ENCODE measurements around the gene GALNT10. TPM values are rescaled to one million over a fixed set of nuclear protein-coding genes. Genes with fewer than 3 reads are reported as not detected.

The GALNT10 gene
- total and polyA plus RNA-seq, 2 of the 8 experiments (the other 6 are each of a cell fraction or from before 2014, with no cell fraction given) = 4.6 to 15.5 TPM

DNA sequence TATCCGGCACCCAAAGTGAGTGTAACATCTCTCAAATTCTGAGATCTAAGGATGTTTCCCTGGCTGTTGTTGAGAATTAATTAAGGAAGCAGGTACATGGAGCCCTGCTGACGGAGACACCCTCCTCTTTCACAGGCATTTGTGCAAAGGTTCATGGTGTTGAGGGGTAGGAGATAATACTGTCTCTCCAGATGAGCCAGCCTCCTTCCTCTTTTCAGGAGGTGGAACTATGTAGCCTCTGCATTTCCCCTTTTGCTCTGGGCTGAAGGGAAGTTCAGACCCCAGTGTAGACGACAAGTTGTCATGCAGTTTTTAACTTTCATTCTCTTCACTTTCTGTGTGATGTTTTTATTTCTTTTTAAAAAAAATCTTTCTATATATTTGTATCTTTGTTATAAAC lies 107.5 kb downstream of the GALNT10 start:
- H2BK5ac ChIP-seq (ENCODE audit: low read depth, low read length) = no peak overlapping the region
- no peak overlapping the region for H3K23ac ChIP-seq (ENCODE audit: insufficient read length)
- H3K56ac ChIP-seq (replicated peaks; ENCODE audit: insufficient read length, low read depth, low read length) = no peak overlapping the region
- no peaks in the 10 kb centered on the region for H3K36me3 ChIP-seq (ENCODE audit: control insufficient read depth in 2 of 4, insufficient read depth in 4 of 4, low read length in 3 of 4)
- POLR2A ChIA-PET (ENCODE audit: partially characterized antibody) = no interaction called here
- H3K9me3 ChIP-seq (ENCODE audit: insufficient read depth in 2 of 2, low read depth in 1 of 2, low read length in 1 of 2) = no peaks in the 10 kb centered on the region
- FAIRE-seq (no peak), DNase-seq (ENCODE audit: low read depth in 1 of 2, low spot score in 2 of 2) (no peak)
- H3K27me3 ChIP-seq (replicated peaks in 1 of 4; ENCODE audit: control insufficient read depth in 3 of 4, extremely low read depth in 1 of 4, insufficient read depth in 3 of 4, low read length in 3 of 4) = no peaks in the 10 kb centered on the region
- no peak overlapping the region for H2BK12ac ChIP-seq (ENCODE audit: low read depth, low read length)
- no peak overlapping the region for H3K14ac ChIP-seq (ENCODE audit: insufficient read length)
- H2AK5ac ChIP-seq (ENCODE audit: low read depth, low read length) = no peak overlapping the region
- no peak overlapping the region for H2BK20ac ChIP-seq (ENCODE audit: low read length)
- no peak overlapping the region for H3K27ac ChIP-seq (ENCODE audit: low read depth, low read length)
- TF ChIP-seq CBX8 (IDR thresholded peaks at IDR 0.05; ENCODE audit: borderline replicate concordance, low read depth, low read length) = no peak
- no peak for TF ChIP-seq EZH2 (IDR thresholded peaks at IDR 0.05; ENCODE audit: low read depth, low read length, severe bottlenecking)
- no peak for TF ChIP-seq RFX5 (IDR thresholded peaks at IDR 0.05; ENCODE audit: borderline replicate concordance, low read depth, low read length)
- no peak for TF ChIP-seq NRF1 (IDR thresholded peaks at IDR 0.05; ENCODE audit: low read depth, low read length)
- no peak for TF ChIP-seq CBX5 (IDR thresholded peaks at IDR 0.05; ENCODE audit: low read depth, low read length)
- no peak for TF ChIP-seq TAF7 (optimal IDR thresholded peaks at IDR 0.05; ENCODE audit: borderline replicate concordance, low read depth, low read length)
- no peak overlapping the region for H3K4ac ChIP-seq (replicated peaks; ENCODE audit: insufficient read length, low read depth, low read length)
- H2AFZ ChIP-seq (ENCODE audit: low read length) = no peak overlapping the region
- no peak overlapping the region for H3K4me3 ChIP-seq (ENCODE audit: extremely low read depth in 1 of 4, insufficient read depth in 2 of 4, low read depth in 3 of 4, low read length in 4 of 4)
- no peak overlapping the region for H3K4me2 ChIP-seq (ENCODE audit: insufficient read depth in 1 of 2, low read depth in 2 of 2, low read length in 2 of 2)
- no peaks in the 10 kb centered on the region for H3K79me2 ChIP-seq (ENCODE audit: control insufficient read depth in 1 of 2, insufficient read depth in 2 of 2, low read length in 2 of 2)
- no peaks in the 10 kb centered on the region for H3K79me1 ChIP-seq (ENCODE audit: low read depth, low read length)
- CTCF ChIA-PET (ENCODE audit: partially characterized antibody) = interaction anchor here (1.0 to 1.9 kb wide), 2 partner anchors 79 to 226 kb away, joined by 3 to 7 read pairs; no protein-coding TSS in a partner anchor
- no peaks in the 10 kb centered on the region for H3K4me1 ChIP-seq (replicated peaks in 1 of 4; ENCODE audit: control insufficient read depth in 3 of 4, insufficient read depth in 4 of 4, low read length in 3 of 4)
- no peak overlapping the region for H4K8ac ChIP-seq (ENCODE audit: extremely low read depth, insufficient read depth, low read length)
- H3K18ac ChIP-seq (ENCODE audit: extremely low read depth, low read length) = no peak overlapping the region
- no peak overlapping the region for H3K9ac ChIP-seq (replicated peaks in 1 of 4; ENCODE audit: extremely low read depth in 1 of 4, low read depth in 3 of 4, low read length in 3 of 4)
- WGBS, 2 experiments (ENCODE audit: extremely low coverage in 1 of 2, insufficient coverage in 1 of 2, insufficient read length in 1 of 2, insufficient replicate concordance in 2 of 2, low coverage in 1 of 2, low lambda C conversion rate in 2 of 2, missing lambda C conversion rate in 1 of 2) = 94% methylated on average over 3 of the region's 3 CpGs; no CpG with 5 or more reads in 1 of the 2 experiments
- no peaks in the 10 kb centered on the region for H4K20me1 ChIP-seq (replicated peaks in 1 of 2; ENCODE audit: control insufficient read depth in 1 of 2, insufficient read depth in 2 of 2, low read length in 2 of 2)
- no peak overlapping the region for H4K91ac ChIP-seq (replicated peaks; ENCODE audit: insufficient read length, low read length)
- no peak overlapping the region for H2BK15ac ChIP-seq (ENCODE audit: low read length)
- H2BK120ac ChIP-seq (replicated peaks; ENCODE audit: low read depth, low read length) = no peak overlapping the region
- no peaks in the 10 kb centered on the region for H3K23me2 ChIP-seq (ENCODE audit: low read depth, low read length)
- no peak overlapping the region for H4K5ac ChIP-seq (ENCODE audit: insufficient read length, low read depth, low read length)
